Suprapubic skin (tissue), 4 donors: Measurements from ENCODE around the gene KIF22. TPM values are rescaled to one million over a fixed set of nuclear protein-coding genes. Genes with fewer than 3 reads are reported as not detected.
"Not testable (repeated sequence)": the region's sequence is repeated elsewhere in the genome, so short reads cannot be mapped to it uniquely, and the experiment has no call there.

Experiments used
- DNase-seq, 2 donors: peaks; one replicate each; pipeline ENCODE4 v3.0.0-alpha.2; 2019; ENCODE audit warnings: low spot score in 2 of 2
- H3K27ac ChIP-seq: fragments of 200-600 bp; sonication (generic); one replicate; pipeline ENCODE4 v1.5.1; 2019
- H3K27me3 ChIP-seq: fragments of 200-600 bp; sonication (generic); one replicate; pipeline ENCODE4 v1.5.1; 2019
- H3K36me3 ChIP-seq: fragments of 200-600 bp; sonication (generic); one replicate; pipeline ENCODE4 v1.5.1; 2019
- H3K4me1 ChIP-seq: fragments of 200-600 bp; sonication (generic); one replicate; pipeline ENCODE4 v1.5.1; 2019
- H3K4me3 ChIP-seq: fragments of 200-600 bp; sonication (generic); one replicate; pipeline ENCODE4 v1.5.1; 2019; ENCODE audit warnings: mild to moderate bottlenecking
- H3K9me3 ChIP-seq: fragments of 200-600 bp; sonication (generic); one replicate; pipeline ENCODE4 v1.5.1; 2019
- CTCF ChIP-seq, 2 donors: fragments of 200-600 bp in 1 of 2; fragments of 450-650 bp in 1 of 2; sonication (generic) in 1 of 2; IDR thresholded peaks; one replicate each; pipeline ENCODE4 v1.5.1; 2016 to 2019; ENCODE audit warnings: antibody characterized with exemption in 2 of 2, mild to moderate bottlenecking in 1 of 2, moderate library complexity in 1 of 2
- EP300 ChIP-seq: sonication (generic); formaldehyde crosslinking; IDR thresholded peaks from one replicate; pipeline ENCODE4 v1.6.1; 2017; ENCODE audit warnings: antibody characterized with exemption
- POLR2A ChIP-seq, 2 donors: fragments of 450-650 bp; IDR thresholded peaks; one replicate each; pipeline ENCODE4 v1.6.1; 2017; ENCODE audit warnings: antibody characterized with exemption in 2 of 2, mild to moderate bottlenecking in 2 of 2, moderate library complexity in 2 of 2
- POLR2AphosphoS5 ChIP-seq, 3 donors: sonication (generic); formaldehyde crosslinking; IDR thresholded peaks; one replicate each; pipeline ENCODE4 v1.6.1; 2017; ENCODE audit warnings: antibody characterized with exemption in 3 of 3
- WGBS: methylation state at CpG from one replicate; pipeline ENCODE4 v1.1.5; 2018; 5-methylcytosine and 5-hydroxymethylcytosine counted together
- total RNA-seq, 4 donors: library from RNA; depleted of rRNA; stranded (reverse); fragments of >200 nt; gene quantifications; one replicate each; pipeline ENCODE4 v1.1.0, GENCODE V29; 2016

The KIF22 gene
- total RNA-seq, 4 donors from 2014 or later: 42.8 to 65.7 (median 55.1) TPM

GRCh38 chr16:29830774-29831173, 40.2 kb downstream of the KIF22 start:
- Histone ChIP-seq H3K9me3 (no peaks in the 10 kb centered on the region), H3K36me3 (peaks cover 47% of the 10 kb centered on the region), H3K4me1 (peaks cover 25% of the 10 kb centered on the region), H3K27me3 (no peaks in the 10 kb centered on the region), H3K4me3 (no peak overlapping the region), H3K27ac (no peak overlapping the region)
- TF ChIP-seq POLR2AphosphoS5 (IDR thresholded peaks at IDR 0.05): no peak
- TF ChIP-seq EP300: no peak
- TF ChIP-seq POLR2A (IDR thresholded peaks at IDR 0.05): no peak
- no peak for TF ChIP-seq CTCF (IDR thresholded peaks at IDR 0.05)
- no peak for DNase-seq
- 91% methylated on average over 11 of the region's 11 CpGs for WGBS

GRCh38 chr16:29831490-29831889, 40.9 kb downstream of the KIF22 start:
- WGBS: 50% methylated on average over 2 of the region's 2 CpGs
- Histone ChIP-seq H3K36me3 (peaks cover 52% of the 10 kb centered on the region), H3K27me3 (no peaks in the 10 kb centered on the region), H3K4me1 (peaks cover 20% of the 10 kb centered on the region), H3K9me3 (no peaks in the 10 kb centered on the region), H3K27ac (no peak overlapping the region), H3K4me3 (no peak overlapping the region)
- DNase-seq: no peak
- TF ChIP-seq CTCF (IDR thresholded peaks at IDR 0.05) (no peak), POLR2AphosphoS5 (IDR thresholded peaks at IDR 0.05) (no peak), EP300 (no peak), POLR2A (IDR thresholded peaks at IDR 0.05) (no peak)

- H3K9me3 ChIP-seq, DNase-seq, H3K27me3 ChIP-seq, H3K4me3 ChIP-seq, H3K27ac ChIP-seq: not testable (repeated sequence)
- WGBS: 99% methylated on average over 4 of the region's 4 CpGs
- Histone ChIP-seq H3K4me1 (peaks cover 12% of the 10 kb centered on the region), H3K36me3 (peaks cover 68% of the 10 kb centered on the region)
Observed at GRCh38 chr16:29833219-29833618, 42.7 kb downstream of the KIF22 start.

GRCh38 chr16:29834079-29834478, 43.5 kb downstream of the KIF22 start:
- DNase-seq: no peak
- Histone ChIP-seq H3K27ac (no peak overlapping the region), H3K27me3 (no peaks in the 10 kb centered on the region), H3K4me3 (no peak overlapping the region), H3K4me1 (peaks cover 12% of the 10 kb centered on the region), H3K36me3 (peaks cover 76% of the 10 kb centered on the region), H3K9me3 (no peaks in the 10 kb centered on the region)
- WGBS: 100% methylated on average over 5 of the region's 5 CpGs
- TF ChIP-seq POLR2A (IDR thresholded peaks at IDR 0.05): no peak
- TF ChIP-seq CTCF (IDR thresholded peaks at IDR 0.05): no peak
- TF ChIP-seq EP300: no peak
- TF ChIP-seq POLR2AphosphoS5 (IDR thresholded peaks at IDR 0.05): no peak

- Histone ChIP-seq H3K36me3 (peaks cover 86% of the 10 kb centered on the region), H3K27me3 (no peaks in the 10 kb centered on the region), H3K9me3 (no peaks in the 10 kb centered on the region), H3K4me1 (peaks cover 7% of the 10 kb centered on the region), H3K4me3 (no peak overlapping the region), H3K27ac (no peak overlapping the region)
- no peak for DNase-seq
- no peak for TF ChIP-seq POLR2A (IDR thresholded peaks at IDR 0.05)
- no peak for TF ChIP-seq EP300
- TF ChIP-seq POLR2AphosphoS5 (IDR thresholded peaks at IDR 0.05): no peak
- TF ChIP-seq CTCF (IDR thresholded peaks at IDR 0.05): no peak
- 88% methylated on average over 7 of the region's 7 CpGs for WGBS
Observed at GRCh38 chr16:29835926-29836325, 45.4 kb downstream of the KIF22 start.

- H3K9me3 ChIP-seq: no peaks in the 10 kb centered on the region
- WGBS: 92% methylated on average over 15 of the region's 15 CpGs
- peaks cover 86% of the 10 kb centered on the region for H3K36me3 ChIP-seq
- DNase-seq: no peak
- no peaks in the 10 kb centered on the region for H3K27me3 ChIP-seq
- no peak overlapping the region for H3K4me3 ChIP-seq
- peaks cover under 1% of the 10 kb centered on the region for H3K4me1 ChIP-seq
- TF ChIP-seq EP300 (no peak), POLR2AphosphoS5 (IDR thresholded peaks at IDR 0.05) (no peak), CTCF (IDR thresholded peaks at IDR 0.05) (no peak), POLR2A (IDR thresholded peaks at IDR 0.05) (no peak)
- no peak overlapping the region for H3K27ac ChIP-seq
Observed at GRCh38 chr16:29836623-29837022, 46.1 kb downstream of the KIF22 start.
